ENCODE measurements around the gene SRPRB. TPM values are rescaled to one million over a fixed set of nuclear protein-coding genes. Genes with fewer than 3 reads are reported as not detected.

SRPRB gene
- polyA plus RNA-seq, 1 donor = 28.9 TPM

GRCh38 chr3:133849346-133849745 is 43.7 kb downstream of the SRPRB start:
- no peak for DNase-seq

GRCh38 chr3:133850034-133850433 is 44.4 kb downstream of the SRPRB start:
- DNase-seq = no peak

GRCh38 chr3:133851266-133851906 is 45.8 kb downstream of the SRPRB start:
- no peak for DNase-seq

- DNase-seq = no peak
These were observed 46.3 kb downstream of the SRPRB start for GRCh38 chr3:133851931-133852330.

- no peak for DNase-seq
These were observed 47.7 kb downstream of the SRPRB start for GRCh38 chr3:133853063-133853924.

- DNase-seq = no peak
These were observed 48.3 kb downstream of the SRPRB start for GRCh38 chr3:133853925-133854227.

GRCh38 chr3:133854264-133855001 is 48.8 kb downstream of the SRPRB start:
- DNase-seq = no peak

- no peak for DNase-seq
These were observed 49.4 kb downstream of the SRPRB start for GRCh38 chr3:133855002-133855370.

GRCh38 chr3:133855772-133856171 is 50.2 kb downstream of the SRPRB start:
- no peak for DNase-seq

GRCh38 chr3:133856316-133856715 is 50.7 kb downstream of the SRPRB start:
- no peak for DNase-seq

- DNase-seq = no peak
These were observed 52.2 kb downstream of the SRPRB start for GRCh38 chr3:133857767-133858166.

- DNase-seq = no peak
These were observed 54.0 kb downstream of the SRPRB start for GRCh38 chr3:133859381-133860234.

- no peak for DNase-seq
These were observed 54.9 kb downstream of the SRPRB start for GRCh38 chr3:133860519-133860918.

- no peak for DNase-seq
These were observed 56.5 kb downstream of the SRPRB start for GRCh38 chr3:133862161-133862560.

- no peak for DNase-seq
These were observed 58.3 kb downstream of the SRPRB start for GRCh38 chr3:133863911-133864310.

GRCh38 chr3:133864616-133865015 is 59.0 kb downstream of the SRPRB start:
- no peak for DNase-seq

GRCh38 chr3:133865136-133865855 is 59.7 kb downstream of the SRPRB start:
- no peak for DNase-seq

- no peak for DNase-seq
These were observed 60.5 kb downstream of the SRPRB start for GRCh38 chr3:133866141-133866540.

- DNase-seq = no peak
These were observed 62.6 kb downstream of the SRPRB start for GRCh38 chr3:133868186-133868585.

- no peak for DNase-seq
These were observed 63.3 kb downstream of the SRPRB start for GRCh38 chr3:133868758-133869475.

GRCh38 chr3:133869586-133869985 is 64.0 kb downstream of the SRPRB start:
- no peak for DNase-seq

Measured in hindlimb muscle (tissue), 1 donor.